Duodenal mucosa (tissue), 2 donors: Measurements from ENCODE around the gene DYNLT1.
"Not testable (repeated sequence)": the region's sequence is repeated elsewhere in the genome, so short reads cannot be mapped to it uniquely, and the experiment has no call there.

Source experiments
- H3K27ac ChIP-seq: one replicate; pipeline ENCODE4 v1.7.0; 2013; ENCODE audit warnings: low read depth, low read length
- H3K27me3 ChIP-seq, 2 donors: one replicate each; pipeline ENCODE4 v1.7.0; 2013; ENCODE audit warnings: low read length in 2 of 2, control low read depth in 1 of 2; ENCODE audit not compliant: insufficient read depth in 2 of 2, control insufficient read depth in 1 of 2
- H3K36me3 ChIP-seq, 2 donors: one replicate each; pipeline ENCODE4 v1.7.0; 2013; ENCODE audit warnings: low read length in 2 of 2, control low read depth in 1 of 2; ENCODE audit not compliant: insufficient read depth in 2 of 2, control insufficient read depth in 1 of 2
- H3K4me1 ChIP-seq, 2 donors: one replicate each; pipeline ENCODE4 v1.7.0; 2013; ENCODE audit warnings: low read length in 2 of 2, control low read depth in 1 of 2; ENCODE audit not compliant: insufficient read depth in 2 of 2, control insufficient read depth in 1 of 2
- H3K4me3 ChIP-seq, 2 donors: one replicate each; pipeline ENCODE4 v1.7.0; 2013; ENCODE audit warnings: low read length in 2 of 2, low read depth in 1 of 2
- H3K9ac ChIP-seq, 2 donors: one replicate each; pipeline ENCODE4 v1.7.0; 2013; ENCODE audit warnings: low read length in 2 of 2, low read depth in 1 of 2
- H3K9me3 ChIP-seq, 2 donors: one replicate each; pipeline ENCODE4 v1.7.0; 2013; ENCODE audit warnings: low read length in 2 of 2, control low read depth in 1 of 2; ENCODE audit not compliant: control insufficient read depth in 1 of 2

Gene DYNLT1

GRCh38 chr6:158624684-158625682 is 19.6 kb downstream of the DYNLT1 start:
- H3K27ac ChIP-seq = no peak overlapping the region
- H3K4me1 ChIP-seq = peaks cover 0 to 2% of the 10 kb centered on the region in 2 donors
- H3K4me3 ChIP-seq = no peak overlapping the region
- no peaks in the 10 kb centered on the region for H3K9me3 ChIP-seq
- peaks cover 28 to 79% of the 10 kb centered on the region in 2 donors for H3K36me3 ChIP-seq
- H3K27me3 ChIP-seq = no peaks in the 10 kb centered on the region
- no peak overlapping the region for H3K9ac ChIP-seq

GRCh38 chr6:158622545-158623190 is 21.9 kb downstream of the DYNLT1 start:
- H3K27me3 ChIP-seq = no peaks in the 10 kb centered on the region
- no peak overlapping the region for H3K9ac ChIP-seq
- H3K4me1 ChIP-seq = no peaks in the 10 kb centered on the region
- no peaks in the 10 kb centered on the region for H3K9me3 ChIP-seq
- H3K4me3 ChIP-seq = no peak overlapping the region
- H3K36me3 ChIP-seq = peaks cover 22 to 69% of the 10 kb centered on the region in 2 donors
- no peak overlapping the region for H3K27ac ChIP-seq

GRCh38 chr6:158621694-158622544 is 22.6 kb downstream of the DYNLT1 start:
- Histone ChIP-seq H3K9me3 (no peaks in the 10 kb centered on the region), H3K4me3 (no peak overlapping the region), H3K27me3 (no peaks in the 10 kb centered on the region), H3K4me1 (no peaks in the 10 kb centered on the region), H3K36me3 (peaks cover 17 to 61% of the 10 kb centered on the region in 2 donors), H3K9ac (no peak overlapping the region), H3K27ac (no peak overlapping the region)

- H3K36me3 ChIP-seq = peaks cover 9 to 53% of the 10 kb centered on the region in 2 donors
- H3K9ac ChIP-seq = no peak overlapping the region
- H3K4me1 ChIP-seq = no peaks in the 10 kb centered on the region
- H3K4me3 ChIP-seq = no peak overlapping the region
- H3K27me3 ChIP-seq = no peaks in the 10 kb centered on the region
- H3K9me3 ChIP-seq = no peaks in the 10 kb centered on the region
- H3K27ac ChIP-seq = no peak overlapping the region
Observed at GRCh38 chr6:158620963-158621693, 23.4 kb downstream of the DYNLT1 start.

- H3K36me3 ChIP-seq = peaks cover 7 to 46% of the 10 kb centered on the region in 2 donors
- H3K27ac ChIP-seq = no peak overlapping the region
- no peaks in the 10 kb centered on the region for H3K4me1 ChIP-seq
- H3K9me3 ChIP-seq = no peaks in the 10 kb centered on the region
- H3K27me3 ChIP-seq = no peaks in the 10 kb centered on the region
- no peak overlapping the region for H3K9ac ChIP-seq
- H3K4me3 ChIP-seq = no peak overlapping the region
Observed at GRCh38 chr6:158619922-158620801, 24.4 kb downstream of the DYNLT1 start.

GRCh38 chr6:158618289-158618688 is 26.3 kb downstream of the DYNLT1 start:
- H3K4me3 ChIP-seq, H3K9me3 ChIP-seq, H3K4me1 ChIP-seq, H3K27ac ChIP-seq, H3K9ac ChIP-seq, H3K27me3 ChIP-seq: not testable (repeated sequence)
- H3K36me3 ChIP-seq = peaks cover 4 to 46% of the 10 kb centered on the region in 2 donors

- not testable (repeated sequence) for H3K9me3 ChIP-seq, H3K9ac ChIP-seq, H3K4me3 ChIP-seq, H3K27me3 ChIP-seq, H3K27ac ChIP-seq, H3K4me1 ChIP-seq
- H3K36me3 ChIP-seq = peaks cover 20 to 47% of the 10 kb centered on the region in 2 donors
Observed at GRCh38 chr6:158614606-158615005, 29.9 kb downstream of the DYNLT1 start.

GRCh38 chr6:158611541-158612370 is 32.8 kb downstream of the DYNLT1 start:
- peaks cover 35 to 75% of the 10 kb centered on the region in 2 donors for H3K36me3 ChIP-seq
- peaks cover 0 to 5% of the 10 kb centered on the region in 2 donors for H3K4me1 ChIP-seq
- H3K27me3 ChIP-seq = no peaks in the 10 kb centered on the region
- H3K9ac ChIP-seq = no peak overlapping the region
- H3K4me3 ChIP-seq = no peak overlapping the region
- no peaks in the 10 kb centered on the region for H3K9me3 ChIP-seq
- H3K27ac ChIP-seq = no peak overlapping the region
